ENCODE results near the gene LRRC9.
"Not testable (repeated sequence)": the region's sequence is repeated elsewhere in the genome, so short reads cannot be mapped to it uniquely, and the experiment has no call there.

GRCh38 chr14:59957890-59958289 is 37.9 kb downstream of the LRRC9 start:
- TF ChIP-seq ZNF324, CTCF, ZNF280C (tag by site-specific recombination; IDR thresholded peaks at IDR 0.05): not testable (repeated sequence)
